MM.1S (cell line): ENCODE results near the gene PAPLN.
A peak's percentile ranks its signal among the peaks of the same experiment; 100 is the strongest.

Experiments
- DNase-seq: peaks from one replicate; pipeline ENCODE4 v3.0.0-alpha.2; 2015
- H2AFZ ChIP-seq: fragments of 300-600 bp; sonication (generic); 2 replicates; pipeline ENCODE4 v1.6.0; 2016; ENCODE audit warnings: antibody characterized with exemption, low read length
- H3F3A ChIP-seq: fragments of 300-600 bp; sonication (generic); 2 replicates; pipeline ENCODE4 v1.6.1; 2016; ENCODE audit warnings: mild to moderate bottlenecking, antibody characterized with exemption, low read length, moderate library complexity, mixed read lengths; ENCODE audit not compliant: insufficient read depth
- H3K27ac ChIP-seq: fragments of 300-600 bp; sonication (generic); 2 replicates; pipeline ENCODE4 v1.5.1; 2016; ENCODE audit warnings: mild to moderate bottlenecking, low read length
- H3K27me3 ChIP-seq: fragments of 300-600 bp; sonication (generic); replicated peaks from 2 replicates; pipeline ENCODE4 v1.6.0; 2016; ENCODE audit warnings: low read length; ENCODE audit not compliant: insufficient read depth
- H3K36me3 ChIP-seq: fragments of 300-600 bp; sonication (generic); replicated peaks from 2 replicates; pipeline ENCODE4 v1.6.1; 2016; ENCODE audit warnings: mild to moderate bottlenecking, low read length, mixed read lengths; ENCODE audit not compliant: insufficient read depth
- H3K4me1 ChIP-seq: fragments of 300-600 bp; sonication (generic); 2 replicates; pipeline ENCODE4 v1.6.1; 2016; ENCODE audit warnings: low read length, mixed read lengths
- H3K4me2 ChIP-seq: fragments of 300-600 bp; sonication (generic); 2 replicates; pipeline ENCODE4 v1.6.0; 2016; ENCODE audit warnings: low read depth, low read length
- H3K4me3 ChIP-seq: fragments of 300-600 bp; sonication (generic); 2 replicates; pipeline ENCODE4 v1.5.1; 2016; ENCODE audit warnings: low read length, mixed read lengths
- H3K79me2 ChIP-seq: fragments of 300-600 bp; sonication (generic); 2 replicates; pipeline ENCODE4 v1.6.1; 2016; ENCODE audit warnings: mixed run types, low read length, mixed read lengths
- H3K9ac ChIP-seq: fragments of 300-600 bp; sonication (generic); 2 replicates; pipeline ENCODE4 v1.6.1; 2016; ENCODE audit warnings: low read length, mixed read lengths
- H3K9me2 ChIP-seq: fragments of 300-600 bp; sonication (generic); replicated peaks from 2 replicates; pipeline ENCODE4 v1.6.1; 2016; ENCODE audit warnings: mild to moderate bottlenecking, low read length, mixed read lengths; ENCODE audit not compliant: insufficient read depth
- H3K9me3 ChIP-seq: fragments of 300-600 bp; sonication (generic); replicated peaks from 2 replicates; pipeline ENCODE4 v1.6.1; 2016; ENCODE audit warnings: mild to moderate bottlenecking, low read length, mixed read lengths; ENCODE audit not compliant: insufficient read depth
- H4K20me1 ChIP-seq: fragments of 300-600 bp; sonication (generic); 2 replicates; pipeline ENCODE4 v1.6.1; 2016; ENCODE audit warnings: mild to moderate bottlenecking, low read length, moderate library complexity, mixed read lengths; ENCODE audit not compliant: insufficient read depth
- CTCF ChIP-seq: fragments of 300-600 bp; sonication (generic); IDR thresholded peaks from 2 replicates; pipeline ENCODE4 v1.5.1; 2016; ENCODE audit warnings: antibody characterized with exemption, low read length, mixed read lengths
- EZH2 ChIP-seq: fragments of 300-600 bp; sonication (generic); optimal IDR thresholded peaks from 2 replicates; pipeline ENCODE3; 2017; ENCODE audit warnings: low read depth, mild to moderate bottlenecking, antibody characterized with exemption, low read length, mixed read lengths
- EZH2phosphoT487 ChIP-seq: fragments of 300-600 bp; sonication (generic); IDR thresholded peaks from 2 replicates; pipeline ENCODE4 v1.6.1; 2018; ENCODE audit warnings: antibody characterized with exemption, low read length

PAPLN gene

GRCh38 chr14:73290279-73290678 lies 53.0 kb downstream of the PAPLN start:
- H4K20me1 ChIP-seq: no peaks in the 10 kb centered on the region
- TF ChIP-seq EZH2phosphoT487 (no peak), EZH2 (no peak), CTCF (no peak)
- no peaks in the 10 kb centered on the region for H3K9me2 ChIP-seq
- no peak for DNase-seq
- no peak overlapping the region for H3K4me2 ChIP-seq
- no peaks in the 10 kb centered on the region for H3K9me3 ChIP-seq
- H3F3A ChIP-seq: no peaks in the 10 kb centered on the region
- H3K4me1 ChIP-seq: no peaks in the 10 kb centered on the region
- H3K4me3 ChIP-seq: no peak overlapping the region
- H3K36me3 ChIP-seq: no peaks in the 10 kb centered on the region
- no peak overlapping the region for H2AFZ ChIP-seq
- no peaks in the 10 kb centered on the region for H3K27me3 ChIP-seq
- no peaks in the 10 kb centered on the region for H3K79me2 ChIP-seq
- H3K27ac ChIP-seq: no peak overlapping the region
- no peak overlapping the region for H3K9ac ChIP-seq

- H3K79me2 ChIP-seq: no peaks in the 10 kb centered on the region
- no peaks in the 10 kb centered on the region for H3K36me3 ChIP-seq
- no peak overlapping the region for H3K9ac ChIP-seq
- DNase-seq: no peak
- no peaks in the 10 kb centered on the region for H3K9me2 ChIP-seq
- H2AFZ ChIP-seq: no peak overlapping the region
- no peaks in the 10 kb centered on the region for H3K4me1 ChIP-seq
- no peaks in the 10 kb centered on the region for H3F3A ChIP-seq
- H3K4me3 ChIP-seq: no peak overlapping the region
- no peaks in the 10 kb centered on the region for H3K27me3 ChIP-seq
- H3K27ac ChIP-seq: no peak overlapping the region
- no peaks in the 10 kb centered on the region for H4K20me1 ChIP-seq
- H3K4me2 ChIP-seq: no peak overlapping the region
- TF ChIP-seq EZH2phosphoT487 (no peak), EZH2 (no peak), CTCF (no peak)
- H3K9me3 ChIP-seq: no peaks in the 10 kb centered on the region
These were observed 56.8 kb downstream of the PAPLN start for GRCh38 chr14:73293782-73294781.

GRCh38 chr14:73295198-73295796 lies 58.0 kb downstream of the PAPLN start:
- TF ChIP-seq EZH2: no peak
- TF ChIP-seq EZH2phosphoT487: no peak
- TF ChIP-seq CTCF: peak; percentile 52
- Histone ChIP-seq H3K36me3 (no peaks in the 10 kb centered on the region), H3K4me3 (no peak overlapping the region), H3K9me2 (no peaks in the 10 kb centered on the region), H3F3A (no peaks in the 10 kb centered on the region), H3K9ac (no peak overlapping the region), H2AFZ (no peak overlapping the region), H3K27me3 (no peaks in the 10 kb centered on the region), H3K27ac (no peak overlapping the region), H3K79me2 (no peaks in the 10 kb centered on the region), H3K4me2 (no peak overlapping the region), H4K20me1 (no peaks in the 10 kb centered on the region), H3K4me1 (no peaks in the 10 kb centered on the region), H3K9me3 (no peaks in the 10 kb centered on the region)
- peak; percentile 45 for DNase-seq
